ENCODE measurements around the gene CDC6. TPM values are rescaled to one million over a fixed set of nuclear protein-coding genes. Genes with fewer than 3 reads are reported as not detected.

CDC6 gene
- total and polyA plus RNA-seq, 3 donors from 2014 or later = 12.4 to 22.8 (median 14.7) TPM

DNA sequence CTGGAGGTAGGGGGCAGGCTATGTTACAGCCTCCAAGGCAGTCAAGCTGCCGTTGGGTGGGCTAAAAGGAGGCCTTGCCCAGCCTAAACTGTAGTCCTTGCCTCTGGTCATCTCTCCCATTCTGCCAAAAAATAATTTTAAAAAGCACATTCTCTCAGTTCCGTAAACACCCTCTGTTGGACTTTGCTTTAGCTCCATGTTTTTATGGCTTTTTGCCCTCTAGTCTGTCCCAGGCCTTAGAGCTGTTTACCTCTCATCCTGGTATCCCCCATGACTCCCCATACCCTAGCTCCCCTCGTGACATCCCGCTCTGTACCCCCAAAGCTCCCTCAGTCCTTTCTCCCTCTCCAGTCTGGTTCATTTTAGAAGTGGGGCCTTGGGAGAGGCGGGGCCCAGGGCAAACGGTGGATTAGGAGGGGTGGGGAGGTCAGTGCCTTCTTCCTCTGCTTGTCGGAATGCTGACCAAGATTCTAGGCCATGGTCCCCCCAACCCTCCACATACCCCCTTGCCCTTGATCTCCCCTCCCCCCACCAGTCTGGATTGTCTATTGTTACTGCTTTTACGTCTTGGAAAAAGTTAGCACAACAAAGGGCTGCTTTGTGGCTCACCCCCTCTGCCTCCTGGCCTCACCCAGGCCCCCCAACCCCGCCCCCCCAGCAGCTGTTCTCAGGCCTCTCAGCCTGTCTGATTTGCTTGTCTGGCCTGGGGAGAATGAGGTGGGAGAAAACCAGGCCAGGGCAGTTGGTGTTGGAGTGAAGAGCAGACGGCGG lies 58.5 kb downstream of the CDC6 start:
- no peak for DNase-seq
- H3K4me1 ChIP-seq = peaks cover 73% of the 10 kb centered on the region
- no peaks in the 10 kb centered on the region for H3K36me3 ChIP-seq (ENCODE audit: low read depth, missing control alignments)
- WGBS, 2 donors = 26 to 37% methylated on average over 11 of the region's 11 CpGs
- no peak for TF ChIP-seq POLR2A (IDR thresholded peaks at IDR 0.05)
- TF ChIP-seq, protein P1, sequence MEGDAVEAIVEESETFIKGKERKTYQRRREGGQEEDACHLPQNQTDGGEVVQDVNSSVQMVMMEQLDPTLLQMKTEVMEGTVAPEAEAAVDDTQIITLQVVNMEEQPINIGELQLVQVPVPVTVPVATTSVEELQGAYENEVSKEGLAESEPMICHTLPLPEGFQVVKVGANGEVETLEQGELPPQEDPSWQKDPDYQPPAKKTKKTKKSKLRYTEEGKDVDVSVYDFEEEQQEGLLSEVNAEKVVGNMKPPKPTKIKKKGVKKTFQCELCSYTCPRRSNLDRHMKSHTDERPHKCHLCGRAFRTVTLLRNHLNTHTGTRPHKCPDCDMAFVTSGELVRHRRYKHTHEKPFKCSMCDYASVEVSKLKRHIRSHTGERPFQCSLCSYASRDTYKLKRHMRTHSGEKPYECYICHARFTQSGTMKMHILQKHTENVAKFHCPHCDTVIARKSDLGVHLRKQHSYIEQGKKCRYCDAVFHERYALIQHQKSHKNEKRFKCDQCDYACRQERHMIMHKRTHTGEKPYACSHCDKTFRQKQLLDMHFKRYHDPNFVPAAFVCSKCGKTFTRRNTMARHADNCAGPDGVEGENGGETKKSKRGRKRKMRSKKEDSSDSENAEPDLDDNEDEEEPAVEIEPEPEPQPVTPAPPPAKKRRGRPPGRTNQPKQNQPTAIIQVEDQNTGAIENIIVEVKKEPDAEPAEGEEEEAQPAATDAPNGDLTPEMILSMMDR (IDR thresholded peaks at IDR 0.05) = no peak
- H3K4me3 ChIP-seq = peak overlapping the region in 1 of 2 donors; percentile 74
- peak overlapping the region; percentile 83 to 97 for H3K27ac ChIP-seq
- no peaks in the 10 kb centered on the region for H3K9me3 ChIP-seq
- H3K27me3 ChIP-seq = no peaks in the 10 kb centered on the region
- intact Hi-C loops (cut with DNase I; ENCODE audit: low total_unique reads) = no loop called here

DNA sequence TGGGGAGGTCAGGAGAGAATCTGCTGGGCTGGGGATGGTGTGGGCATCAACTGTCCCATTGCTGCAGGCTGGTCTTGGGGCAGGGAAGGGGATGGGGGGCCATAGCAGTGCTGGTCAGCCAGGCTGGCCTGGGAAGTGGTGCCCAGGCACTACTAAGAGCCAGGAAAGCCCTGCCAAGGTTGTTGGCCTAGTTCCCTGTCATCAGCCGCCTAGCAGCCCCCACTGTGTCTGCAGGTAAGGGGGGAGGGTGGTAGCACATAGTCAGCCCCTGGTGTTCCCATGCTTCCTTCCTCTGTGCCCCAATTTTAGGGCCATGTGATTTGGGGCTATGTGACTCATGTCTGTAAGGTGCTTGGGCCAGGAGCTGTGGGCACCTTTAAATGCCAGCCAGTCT lies 59.1 kb downstream of the CDC6 start:
- 36 to 60% methylated on average over 1 of the region's 1 CpG for WGBS, 2 donors
- Histone ChIP-seq H3K9me3 (no peaks in the 10 kb centered on the region), H3K27me3 (no peaks in the 10 kb centered on the region), H3K4me1 (peaks cover 78% of the 10 kb centered on the region), H3K4me3 (no peak overlapping the region), H3K27ac (peak overlapping the region; percentile 83 to 97), H3K36me3 (ENCODE audit: low read depth, missing control alignments) (no peaks in the 10 kb centered on the region)
- intact Hi-C loops (cut with DNase I; ENCODE audit: low total_unique reads) = no loop called here
- no peak for DNase-seq
- no peak for TF ChIP-seq POLR2A (IDR thresholded peaks at IDR 0.05)
- TF ChIP-seq, protein P1 (IDR thresholded peaks at IDR 0.05) = no peak

DNA sequence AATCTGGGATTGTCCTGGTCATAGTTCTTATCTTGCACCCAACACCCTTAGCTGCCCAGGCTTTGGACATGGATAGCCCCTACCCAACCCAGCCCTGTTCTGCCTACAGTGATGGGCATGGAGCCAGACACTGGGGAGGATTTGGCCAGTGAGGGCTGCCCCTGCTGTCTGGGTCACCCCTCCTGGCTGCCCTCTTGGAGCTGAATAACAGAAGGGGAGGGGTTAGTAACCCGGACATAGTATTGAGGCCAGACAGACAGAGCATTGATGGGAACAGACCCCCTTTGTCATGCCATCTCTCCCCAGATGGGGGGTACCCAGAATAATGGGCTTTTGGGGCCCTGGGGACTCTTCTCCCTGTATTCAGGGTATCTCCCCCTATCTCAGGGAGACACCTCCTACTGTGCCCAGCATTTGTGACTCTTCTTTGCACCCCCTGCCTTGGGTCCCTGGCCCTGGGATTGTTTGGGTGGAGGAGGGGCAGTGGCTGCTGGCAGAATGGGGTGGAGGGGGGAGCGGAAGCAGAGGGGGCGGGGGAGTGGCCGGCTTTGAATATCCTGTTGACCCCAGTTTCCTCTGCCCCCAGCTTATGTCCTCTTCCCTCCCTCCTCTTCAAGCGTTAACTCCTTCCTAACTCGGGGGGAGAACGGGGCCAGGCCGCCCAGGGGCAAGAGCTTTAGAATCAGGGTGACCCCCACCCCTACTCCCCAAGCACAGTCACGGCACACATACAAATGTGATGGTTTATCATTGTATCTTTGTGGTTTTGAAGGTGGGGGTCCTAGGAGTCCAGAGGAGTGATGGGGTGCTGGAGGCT lies 59.8 kb downstream of the CDC6 start:
- H3K9me3 ChIP-seq = no peaks in the 10 kb centered on the region
- intact Hi-C loops (cut with DNase I; ENCODE audit: low total_unique reads) = no loop called here
- peaks cover 84% of the 10 kb centered on the region for H3K4me1 ChIP-seq
- TF ChIP-seq, protein P1 (IDR thresholded peaks at IDR 0.05) = no peak
- TF ChIP-seq POLR2A (IDR thresholded peaks at IDR 0.05) = no peak
- no peaks in the 10 kb centered on the region for H3K36me3 ChIP-seq (ENCODE audit: low read depth, missing control alignments)
- no peak for DNase-seq
- H3K4me3 ChIP-seq = no peak overlapping the region
- 25 to 38% methylated on average over 7 to 9 of the region's 9 CpGs for WGBS, 2 donors
- H3K27me3 ChIP-seq = no peaks in the 10 kb centered on the region
- peak overlapping the region; percentile 83 to 97 for H3K27ac ChIP-seq

DNA sequence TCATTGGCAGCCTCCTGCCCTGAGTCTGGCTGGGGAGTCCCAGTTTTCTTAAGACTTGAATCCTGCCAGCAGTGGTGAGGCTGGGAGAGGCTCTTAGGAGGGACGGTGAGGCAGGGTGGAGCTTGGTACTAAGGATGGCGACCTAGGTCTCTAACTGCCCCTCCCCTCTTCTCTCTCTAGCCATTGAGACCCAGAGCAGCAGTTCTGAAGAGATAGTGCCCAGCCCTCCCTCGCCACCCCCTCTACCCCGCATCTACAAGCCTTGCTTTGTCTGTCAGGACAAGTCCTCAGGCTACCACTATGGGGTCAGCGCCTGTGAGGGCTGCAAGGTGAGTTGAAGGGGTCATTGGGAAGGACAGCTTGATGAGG lies 60.4 kb downstream of the CDC6 start:
- no peaks in the 10 kb centered on the region for H3K36me3 ChIP-seq (ENCODE audit: low read depth, missing control alignments)
- no peak for TF ChIP-seq POLR2A (IDR thresholded peaks at IDR 0.05)
- no peak for DNase-seq
- H3K4me1 ChIP-seq = peaks cover 83% of the 10 kb centered on the region
- peak overlapping the region in 1 of 2 donors; percentile 97 for H3K27ac ChIP-seq
- WGBS, 2 donors = 39 to 49% methylated on average over 5 of the region's 5 CpGs
- H3K4me3 ChIP-seq = no peak overlapping the region
- intact Hi-C loops (cut with DNase I; ENCODE audit: low total_unique reads) = no loop called here
- no peaks in the 10 kb centered on the region for H3K9me3 ChIP-seq
- no peaks in the 10 kb centered on the region for H3K27me3 ChIP-seq
